ENCODE results near the gene ADK.

DNA sequence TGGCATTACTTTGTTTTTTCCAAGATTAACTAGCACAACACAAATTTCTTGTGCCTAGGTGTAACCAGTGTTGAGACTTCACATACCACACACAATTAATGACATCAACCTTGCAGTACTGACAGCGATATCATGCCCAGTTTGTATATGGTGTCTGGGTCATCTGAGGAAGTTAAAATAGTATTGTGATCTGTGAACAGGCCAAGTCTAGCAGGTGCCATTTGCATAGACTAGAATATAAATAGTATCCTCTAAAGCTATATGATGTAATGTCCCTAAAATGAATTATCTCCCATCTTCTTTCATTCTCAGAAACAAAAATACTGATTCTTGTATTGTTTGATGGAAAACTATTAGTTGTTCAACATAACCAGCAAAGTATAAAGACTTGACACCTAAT, 499.6 kb downstream of the ADK start:
- TF ChIP-seq, protein P1, sequence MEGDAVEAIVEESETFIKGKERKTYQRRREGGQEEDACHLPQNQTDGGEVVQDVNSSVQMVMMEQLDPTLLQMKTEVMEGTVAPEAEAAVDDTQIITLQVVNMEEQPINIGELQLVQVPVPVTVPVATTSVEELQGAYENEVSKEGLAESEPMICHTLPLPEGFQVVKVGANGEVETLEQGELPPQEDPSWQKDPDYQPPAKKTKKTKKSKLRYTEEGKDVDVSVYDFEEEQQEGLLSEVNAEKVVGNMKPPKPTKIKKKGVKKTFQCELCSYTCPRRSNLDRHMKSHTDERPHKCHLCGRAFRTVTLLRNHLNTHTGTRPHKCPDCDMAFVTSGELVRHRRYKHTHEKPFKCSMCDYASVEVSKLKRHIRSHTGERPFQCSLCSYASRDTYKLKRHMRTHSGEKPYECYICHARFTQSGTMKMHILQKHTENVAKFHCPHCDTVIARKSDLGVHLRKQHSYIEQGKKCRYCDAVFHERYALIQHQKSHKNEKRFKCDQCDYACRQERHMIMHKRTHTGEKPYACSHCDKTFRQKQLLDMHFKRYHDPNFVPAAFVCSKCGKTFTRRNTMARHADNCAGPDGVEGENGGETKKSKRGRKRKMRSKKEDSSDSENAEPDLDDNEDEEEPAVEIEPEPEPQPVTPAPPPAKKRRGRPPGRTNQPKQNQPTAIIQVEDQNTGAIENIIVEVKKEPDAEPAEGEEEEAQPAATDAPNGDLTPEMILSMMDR (IDR thresholded peaks at IDR 0.05 in 4 of 5, conservative IDR thresholded peaks at IDR 0.05 in 1 of 5), result no peak
- no peak for TF ChIP-seq POLR2A (IDR thresholded peaks at IDR 0.05)
